Upper lobe of right lung (tissue), 1 donor: ENCODE data around the gene MPRIP. TPM values are rescaled to one million over a fixed set of nuclear protein-coding genes. Genes with fewer than 3 reads are reported as not detected.
A peak's percentile ranks its signal among the peaks of the same experiment; 100 is the strongest.

Source experiments
- ATAC-seq: fragments of 200-7000 bp; cut with Tn5 transposase; one replicate; pipeline ENCODE4 v1.9.1; 2020; ENCODE audit warnings: mild to moderate bottlenecking, moderate library complexity
- DNase-seq: peaks from one replicate; pipeline ENCODE4 v3.0.0-alpha.2; 2020
- H3K27ac ChIP-seq: fragments of 200-600 bp; one replicate; pipeline ENCODE4 v1.8.0; 2022
- H3K27me3 ChIP-seq: fragments of 200-600 bp; one replicate; pipeline ENCODE4 v1.8.0; 2022; ENCODE audit warnings: mild to moderate bottlenecking
- H3K36me3 ChIP-seq: fragments of 200-600 bp; one replicate; pipeline ENCODE4 v1.8.0; 2022
- H3K4me1 ChIP-seq: fragments of 200-600 bp; one replicate; pipeline ENCODE4 v1.8.0; 2022
- H3K4me3 ChIP-seq: fragments of 200-600 bp; one replicate; pipeline ENCODE4 v1.8.0; 2022; ENCODE audit warnings: mild to moderate bottlenecking
- H3K9me3 ChIP-seq: fragments of 200-600 bp; one replicate; pipeline ENCODE4 v1.8.0; 2022
- CTCF ChIP-seq: fragments of 200-600 bp; IDR thresholded peaks from one replicate; pipeline ENCODE4 v1.8.0; 2022; ENCODE audit warnings: antibody characterized with exemption
- intact Hi-C: fragments of 100-400 bp; cut with DNase I; formaldehyde crosslinking; loops from one replicate; pipeline ENCODE4 v1.11.0; 2022
- total RNA-seq: library from RNA; stranded (reverse); fragmentation: NEBNext Ultra II Directional; extraction: Animal tissue kit (Norgen Biotek cat#: 25700); gene quantifications from one replicate; pipeline ENCODE4 v1.2.1, GENCODE V29; 2021
- donor health status: DM: no; HTN: yes; CAD: no; lungs with severe emphysema.

The MPRIP gene
- total RNA-seq, 1 donor from 2014 or later = 333 TPM

GRCh38 chr17:17129466-17129865, 87.2 kb downstream of the MPRIP start:
- Histone ChIP-seq H3K27me3 (no peaks in the 10 kb centered on the region), H3K36me3 (peaks cover 48% of the 10 kb centered on the region), H3K9me3 (no peaks in the 10 kb centered on the region), H3K4me1 (peaks cover 29% of the 10 kb centered on the region), H3K27ac (peak overlapping the region; percentile 30), H3K4me3 (no peak overlapping the region)
- no peak for TF ChIP-seq CTCF
- intact Hi-C loops = no loop called here
- DNase-seq = no peak
- no peak for ATAC-seq

GRCh38 chr17:17130077-17130844, 88.0 kb downstream of the MPRIP start:
- Histone ChIP-seq H3K4me1 (peaks cover 29% of the 10 kb centered on the region), H3K27me3 (no peaks in the 10 kb centered on the region), H3K27ac (no peak overlapping the region), H3K4me3 (no peak overlapping the region), H3K36me3 (peaks cover 56% of the 10 kb centered on the region), H3K9me3 (no peaks in the 10 kb centered on the region)
- DNase-seq = no peak
- intact Hi-C loops = no loop called here
- no peak for ATAC-seq
- TF ChIP-seq CTCF = no peak

GRCh38 chr17:17131839-17132238, 89.6 kb downstream of the MPRIP start:
- intact Hi-C loops = no loop called here
- H3K4me3 ChIP-seq = no peak overlapping the region
- DNase-seq = no peak
- no peaks in the 10 kb centered on the region for H3K27me3 ChIP-seq
- H3K36me3 ChIP-seq = peaks cover 71% of the 10 kb centered on the region
- H3K27ac ChIP-seq = no peak overlapping the region
- TF ChIP-seq CTCF = no peak
- no peak for ATAC-seq
- H3K4me1 ChIP-seq = peaks cover 14% of the 10 kb centered on the region
- H3K9me3 ChIP-seq = no peaks in the 10 kb centered on the region

GRCh38 chr17:17132746-17133145, 90.5 kb downstream of the MPRIP start:
- intact Hi-C loops = no loop called here
- DNase-seq (no peak), ATAC-seq (no peak)
- Histone ChIP-seq H3K4me1 (peaks cover 6% of the 10 kb centered on the region), H3K9me3 (no peaks in the 10 kb centered on the region), H3K4me3 (no peak overlapping the region), H3K27ac (no peak overlapping the region), H3K36me3 (peaks cover 69% of the 10 kb centered on the region), H3K27me3 (no peaks in the 10 kb centered on the region)
- no peak for TF ChIP-seq CTCF

GRCh38 chr17:17134051-17134956, 92.0 kb downstream of the MPRIP start:
- intact Hi-C loops = no loop called here

More at GRCh38 chr17:17134051-17134956, 92.0 kb downstream of the MPRIP start:
- no peak overlapping the region for H3K4me3 ChIP-seq
- ATAC-seq = no peak
- no peak for DNase-seq
- H3K9me3 ChIP-seq = no peaks in the 10 kb centered on the region
- no peak overlapping the region for H3K27ac ChIP-seq
- peaks cover 85% of the 10 kb centered on the region for H3K36me3 ChIP-seq
- no peaks in the 10 kb centered on the region for H3K27me3 ChIP-seq
- no peak for TF ChIP-seq CTCF
- H3K4me1 ChIP-seq = no peaks in the 10 kb centered on the region
